Measurements from ENCODE around the gene AIFM2. TPM values are rescaled to one million over a fixed set of nuclear protein-coding genes. Genes with fewer than 3 reads are reported as not detected.
"Not testable (repeated sequence)": the region's sequence is repeated elsewhere in the genome, so short reads cannot be mapped to it uniquely, and the experiment has no call there.

The AIFM2 gene
- total and polyA plus RNA-seq, 2 donors (not counting 1 experiment from before 2014, with no cell fraction given), result 11.1 to 15.5 TPM

- H3K4me3 ChIP-seq (replicated peaks in 1 of 4; ENCODE audit: control extremely low read depth in 1 of 4, insufficient read depth in 1 of 4, low read depth in 3 of 4, low read length in 4 of 4), result no peak overlapping the region
These were observed 48.4 kb downstream of the AIFM2 start for GRCh38 chr10:70084189-70084588.

GRCh38 chr10:70080789-70081188, 51.8 kb downstream of the AIFM2 start:
- H3K36me3 ChIP-seq (ENCODE audit: control insufficient read depth, insufficient read depth, low read length); H4K20me1 ChIP-seq (ENCODE audit: control insufficient read depth, extremely low read depth, insufficient read depth, low read length); H3K9me3 ChIP-seq (ENCODE audit: control insufficient read depth, insufficient read depth, low read depth, low read length); H3K4me2 ChIP-seq (ENCODE audit: extremely low read depth, insufficient read depth, low read length); DNase-seq (ENCODE audit: low read depth in 2 of 2); H3K9ac ChIP-seq (ENCODE audit: insufficient read depth, low read length); H2AFZ ChIP-seq (ENCODE audit: low read length); H3K27me3 ChIP-seq (ENCODE audit: control insufficient read depth, insufficient read depth, low read length); H3K4me1 ChIP-seq (ENCODE audit: control insufficient read depth, extremely low read depth, insufficient read depth, low read length); H3K4me3 ChIP-seq (replicated peaks in 1 of 4; ENCODE audit: control extremely low read depth in 1 of 4, insufficient read depth in 1 of 4, low read depth in 3 of 4, low read length in 4 of 4); H3K79me2 ChIP-seq (ENCODE audit: control insufficient read depth, insufficient read depth, low read length); H3K27ac ChIP-seq (ENCODE audit: insufficient read depth, low read length): not testable (repeated sequence)

More at GRCh38 chr10:70084189-70084588, 48.4 kb downstream of the AIFM2 start:
- Histone ChIP-seq H3K9me3 (ENCODE audit: control insufficient read depth, insufficient read depth, low read depth, low read length) (no peaks in the 10 kb centered on the region), H3K4me1 (ENCODE audit: control insufficient read depth, extremely low read depth, insufficient read depth, low read length) (no peaks in the 10 kb centered on the region), H3K27ac (ENCODE audit: insufficient read depth, low read length) (no peak overlapping the region), H3K9ac (ENCODE audit: insufficient read depth, low read length) (no peak overlapping the region), H4K20me1 (ENCODE audit: control insufficient read depth, extremely low read depth, insufficient read depth, low read length) (no peaks in the 10 kb centered on the region), H2AFZ (ENCODE audit: low read length) (no peak overlapping the region), H3K4me2 (ENCODE audit: extremely low read depth, insufficient read depth, low read length) (no peak overlapping the region), H3K36me3 (ENCODE audit: control insufficient read depth, insufficient read depth, low read length) (no peaks in the 10 kb centered on the region), H3K79me2 (ENCODE audit: control insufficient read depth, insufficient read depth, low read length) (no peaks in the 10 kb centered on the region), H3K27me3 (ENCODE audit: control insufficient read depth, insufficient read depth, low read length) (no peaks in the 10 kb centered on the region)
- no peak for TF ChIP-seq EZH2 (IDR thresholded peaks at IDR 0.05; ENCODE audit: low read length, missing control alignments)
- TF ChIP-seq CTCF (conservative IDR thresholded peaks at IDR 0.05 in 1 of 2, IDR thresholded peaks at IDR 0.05 in 1 of 2; ENCODE audit: low read depth in 1 of 2, low read length in 2 of 2), result no peak
- DNase-seq (ENCODE audit: low read depth in 2 of 2), result no peak

GRCh38 chr10:70078937-70079336, 53.7 kb downstream of the AIFM2 start:
- Histone ChIP-seq H2AFZ (ENCODE audit: low read length) (no peak overlapping the region), H3K4me2 (ENCODE audit: extremely low read depth, insufficient read depth, low read length) (no peak overlapping the region), H3K4me1 (ENCODE audit: control insufficient read depth, extremely low read depth, insufficient read depth, low read length) (no peaks in the 10 kb centered on the region), H3K27ac (ENCODE audit: insufficient read depth, low read length) (no peak overlapping the region), H3K9ac (ENCODE audit: insufficient read depth, low read length) (no peak overlapping the region), H3K9me3 (ENCODE audit: control insufficient read depth, insufficient read depth, low read depth, low read length) (no peaks in the 10 kb centered on the region), H3K27me3 (ENCODE audit: control insufficient read depth, insufficient read depth, low read length) (no peaks in the 10 kb centered on the region), H3K79me2 (ENCODE audit: control insufficient read depth, insufficient read depth, low read length) (no peaks in the 10 kb centered on the region), H3K4me3 (replicated peaks in 1 of 4; ENCODE audit: control extremely low read depth in 1 of 4, insufficient read depth in 1 of 4, low read depth in 3 of 4, low read length in 4 of 4) (no peak overlapping the region), H3K36me3 (ENCODE audit: control insufficient read depth, insufficient read depth, low read length) (no peaks in the 10 kb centered on the region), H4K20me1 (ENCODE audit: control insufficient read depth, extremely low read depth, insufficient read depth, low read length) (no peaks in the 10 kb centered on the region)
- no peak for DNase-seq (ENCODE audit: low read depth in 2 of 2)
- TF ChIP-seq CTCF (conservative IDR thresholded peaks at IDR 0.05 in 1 of 2, IDR thresholded peaks at IDR 0.05 in 1 of 2; ENCODE audit: low read depth in 1 of 2, low read length in 2 of 2) (no peak), EZH2 (IDR thresholded peaks at IDR 0.05; ENCODE audit: low read length, missing control alignments) (no peak)
